DOHH2 (cell line): ENCODE results near the gene SERAC1.
"Not testable (repeated sequence)": the region's sequence is repeated elsewhere in the genome, so short reads cannot be mapped to it uniquely, and the experiment has no call there.

ENCODE experiments used
- CTCF ChIP-seq: fragments of 200-600 bp; sonication (generic); IDR thresholded peaks from one replicate; pipeline ENCODE4 v1.5.1; 2014; ENCODE audit warnings: antibody characterized with exemption, mild to moderate bottlenecking, low read depth, low read length; ENCODE audit not compliant: poor library complexity, severe bottlenecking
- EZH2phosphoT487 ChIP-seq: fragments of 200-600 bp; sonication (generic); IDR thresholded peaks from 2 replicates; pipeline ENCODE4 v1.6.1; 2017; ENCODE audit warnings: borderline replicate concordance, mild to moderate bottlenecking, antibody characterized with exemption, low read length, moderate library complexity, mixed read lengths

GRCh38 chr6:158183174-158183972 lies 15.3 kb upstream of the SERAC1 start:
- not testable (repeated sequence) for TF ChIP-seq CTCF, EZH2phosphoT487
